Mesendoderm (in vitro differentiated cells): ENCODE data around the gene MARK3. TPM values are rescaled to one million over a fixed set of nuclear protein-coding genes. Genes with fewer than 3 reads are reported as not detected.

Experiments used
- DNase-seq: peaks from one replicate; pipeline ENCODE4 v3.0.0; 2013
- H2AK5ac ChIP-seq: 2 replicates; pipeline ENCODE4 v1.6.1; 2013; ENCODE audit warnings: low read length, inconsistent platforms
- H2BK120ac ChIP-seq: 2 replicates; pipeline ENCODE4 v1.6.1; 2013; ENCODE audit warnings: low read depth, mild to moderate bottlenecking, low read length, moderate library complexity, mixed read lengths
- H2BK15ac ChIP-seq: replicated peaks from 2 replicates; pipeline ENCODE4 v1.6.1; 2013; ENCODE audit warnings: low read depth, mild to moderate bottlenecking, moderate library complexity
- H2BK5ac ChIP-seq: 2 replicates; pipeline ENCODE4 v1.6.1; 2013; ENCODE audit warnings: low read length, inconsistent platforms
- H3K18ac ChIP-seq: 2 replicates; pipeline ENCODE4 v1.6.1; 2013; ENCODE audit warnings: mild to moderate bottlenecking, low read length, mixed read lengths
- H3K23ac ChIP-seq: one replicate; pipeline ENCODE4 v1.6.1; 2013; ENCODE audit warnings: low read length
- H3K27ac ChIP-seq: 2 replicates; pipeline ENCODE4 v1.5.1; 2013; ENCODE audit warnings: low read depth, mild to moderate bottlenecking, inconsistent platforms, low read length, moderate library complexity
- H3K27me3 ChIP-seq: 2 replicates; pipeline ENCODE4 v1.6.1; 2013; ENCODE audit warnings: low read length, control low read depth, mild to moderate bottlenecking, inconsistent platforms; ENCODE audit not compliant: insufficient read depth, poor library complexity
- H3K36me3 ChIP-seq: 2 replicates; pipeline ENCODE4 v1.6.1; 2013; ENCODE audit warnings: low read length, inconsistent platforms; ENCODE audit not compliant: control insufficient read depth, insufficient read depth
- H3K4ac ChIP-seq: one replicate; pipeline ENCODE4 v1.6.1; 2013; ENCODE audit warnings: low read depth, mild to moderate bottlenecking, low read length, moderate library complexity
- H3K4me1 ChIP-seq: 2 replicates; pipeline ENCODE4 v1.6.1; 2013; ENCODE audit warnings: low read depth, low read length, inconsistent platforms; ENCODE audit not compliant: control insufficient read depth
- H3K4me2 ChIP-seq: 2 replicates; pipeline ENCODE4 v1.6.1; 2013; ENCODE audit warnings: low read length
- H3K4me3 ChIP-seq: 2 replicates; pipeline ENCODE4 v1.5.1; 2013; ENCODE audit warnings: mild to moderate bottlenecking, low read length
- H3K56ac ChIP-seq: one replicate; pipeline ENCODE4 v1.6.1; 2013; ENCODE audit warnings: low read length
- H3K79me1 ChIP-seq: 2 replicates; pipeline ENCODE4 v1.6.1; 2013; ENCODE audit warnings: low read length, inconsistent platforms
- H3K79me2 ChIP-seq: 2 replicates; pipeline ENCODE4 v1.6.1; 2013; ENCODE audit warnings: mild to moderate bottlenecking, low read length; ENCODE audit not compliant: control insufficient read depth, insufficient read depth
- H3K9ac ChIP-seq: 2 replicates; pipeline ENCODE4 v1.6.1; 2013; ENCODE audit warnings: low read length, inconsistent platforms
- H4K5ac ChIP-seq: one replicate; pipeline ENCODE4 v1.6.1; 2013; ENCODE audit warnings: low read length
- H4K8ac ChIP-seq: one replicate; pipeline ENCODE4 v1.6.1; 2013; ENCODE audit warnings: low read depth, mild to moderate bottlenecking, control low read depth, low read length, moderate library complexity
- WGBS: extraction: QIAGEN DNeasy Blood & Tissue Kit; methylation state at CpG from one replicate; pipeline ENCODE4 v1.1.7; 2013; ENCODE audit warnings: low lambda C conversion rate, missing lambda C conversion rate; ENCODE audit not compliant: insufficient coverage; ENCODE audit errors: extremely low coverage; 5-methylcytosine and 5-hydroxymethylcytosine counted together
- polyA plus RNA-seq, 2 experiments: library from polyadenylated mRNA; stranded (reverse); fragments of 200-250 nt; gene quantifications; one replicate each; pipeline ENCODE4 v1.2.3, GENCODE V29; 2013

Gene MARK3
- 53.0 TPM for polyA plus RNA-seq (2013, experiment 1 of 2)
- polyA plus RNA-seq (2013, experiment 2 of 2) = 51.9 TPM

DNA sequence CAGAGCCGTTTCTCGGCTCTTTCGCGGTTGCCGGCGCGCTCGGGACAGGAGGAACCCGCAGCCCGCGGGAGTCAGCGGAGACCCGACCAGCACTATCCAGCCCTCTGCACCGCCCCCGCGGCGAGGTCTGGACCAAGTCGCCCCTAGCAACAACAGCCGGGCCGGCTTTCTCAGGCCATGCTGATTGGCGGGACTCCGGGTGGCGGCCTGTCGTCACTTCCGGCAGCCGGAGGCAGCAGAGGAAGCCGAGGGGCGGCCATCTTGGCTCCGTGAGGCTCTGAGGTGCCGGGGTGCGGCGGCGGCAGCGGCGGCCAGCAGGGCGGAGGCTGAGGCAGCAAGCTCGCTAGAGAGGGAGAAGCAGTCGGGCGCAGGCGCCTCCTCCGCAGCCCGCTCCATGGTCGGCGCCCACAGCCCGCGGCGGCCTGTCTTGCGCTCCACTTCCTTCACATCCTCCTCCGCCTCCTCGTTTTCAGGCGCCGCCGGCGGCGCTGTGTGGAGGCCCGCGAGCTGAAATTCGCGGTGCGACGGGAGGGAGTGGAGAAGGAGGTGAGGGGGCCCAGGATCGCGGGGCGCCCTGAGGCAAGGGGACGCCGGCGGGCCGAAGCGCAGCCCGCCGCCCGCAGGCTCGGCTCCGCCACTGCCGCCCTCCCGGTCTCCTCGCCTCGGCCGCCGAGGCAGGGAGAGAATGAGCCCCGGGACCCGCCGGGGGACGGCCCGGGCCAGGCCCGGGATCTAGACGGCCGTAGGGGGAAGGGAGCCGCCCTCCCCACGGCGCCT lies at the start of gene MARK3:
Gene MARK3 (plus strand): TSS at position 264 of the 777 bp plus-strand sequence. CDS start 615 bp downstream, outside the sequence.
- no peak within 1 kb of the TSS for H4K8ac ChIP-seq
- no peak within 1 kb of the TSS for H2BK15ac ChIP-seq
- no peak within 1 kb of the TSS for H2BK120ac ChIP-seq
- no peak within 1 kb of the TSS for H2AK5ac ChIP-seq
- no peak within 1 kb of the TSS for H4K5ac ChIP-seq
- H3K36me3 ChIP-seq = no peaks in the 10 kb centered on the region
- peaks cover 4% of the 10 kb centered on the region for H3K4me1 ChIP-seq
- peaks cover 3% of the 10 kb centered on the region for H3K79me1 ChIP-seq
- H3K23ac ChIP-seq = peak within 1 kb of the TSS; percentile 24
- H3K56ac ChIP-seq = peak within 1 kb of the TSS; percentile 100
- H3K79me2 ChIP-seq = peaks cover 39% of the 10 kb centered on the region
- H3K18ac ChIP-seq = peak within 1 kb of the TSS; percentile 94
- H3K27me3 ChIP-seq = no peaks in the 10 kb centered on the region
- H3K4me2 ChIP-seq = peak within 1 kb of the TSS; percentile 92
- peak within 1 kb of the TSS; percentile 59 for H2BK5ac ChIP-seq
- peak; percentile 98 for DNase-seq
- H3K4ac ChIP-seq = peak within 1 kb of the TSS; percentile 11
- peak within 1 kb of the TSS; percentile 82 for H3K9ac ChIP-seq
- H3K27ac ChIP-seq = peak within 1 kb of the TSS; percentile 93
- no CpG with 5 or more reads among the region's 91 CpGs for WGBS
- H3K4me3 ChIP-seq = peak within 1 kb of the TSS; percentile 94

DNA sequence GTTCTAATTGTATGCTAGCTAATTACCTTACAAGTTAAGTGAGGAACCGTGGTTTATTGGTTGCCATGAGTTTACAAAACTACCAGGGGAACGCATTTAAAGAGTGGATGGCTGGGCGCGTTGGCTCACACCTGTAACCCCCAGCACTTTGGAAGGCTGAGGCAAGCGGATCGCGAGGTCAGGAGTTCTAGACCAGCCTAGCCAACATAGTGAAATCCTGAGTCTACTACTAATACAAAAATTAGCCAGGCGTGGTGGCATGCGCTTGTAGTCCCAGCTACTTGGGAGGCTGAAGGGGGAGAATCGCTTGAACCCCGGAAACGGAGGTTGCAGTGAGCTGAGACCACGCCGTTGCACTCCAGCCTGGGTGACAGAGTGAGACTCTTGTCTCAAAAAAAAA lies 49.0 kb upstream of the MARK3 start:
- Histone ChIP-seq H3K36me3 (peaks cover 30% of the 10 kb centered on the region), H3K27me3 (no peaks in the 10 kb centered on the region), H4K5ac (no peak overlapping the region), H3K23ac (no peak overlapping the region), H3K27ac (no peak overlapping the region), H3K56ac (no peak overlapping the region), H2BK15ac (no peak overlapping the region), H3K4ac (no peak overlapping the region), H3K4me3 (no peak overlapping the region), H2BK5ac (no peak overlapping the region), H3K4me1 (peaks cover 3% of the 10 kb centered on the region), H3K79me2 (peaks cover 24% of the 10 kb centered on the region), H3K18ac (no peak overlapping the region), H3K79me1 (peaks cover 22% of the 10 kb centered on the region), H3K9ac (peak overlapping the region; percentile 99), H4K8ac (no peak overlapping the region), H2AK5ac (no peak overlapping the region), H3K4me2 (peak overlapping the region; percentile 68), H2BK120ac (no peak overlapping the region)
- WGBS = no CpG with 5 or more reads among the region's 14 CpGs
- DNase-seq = no peak

DNA sequence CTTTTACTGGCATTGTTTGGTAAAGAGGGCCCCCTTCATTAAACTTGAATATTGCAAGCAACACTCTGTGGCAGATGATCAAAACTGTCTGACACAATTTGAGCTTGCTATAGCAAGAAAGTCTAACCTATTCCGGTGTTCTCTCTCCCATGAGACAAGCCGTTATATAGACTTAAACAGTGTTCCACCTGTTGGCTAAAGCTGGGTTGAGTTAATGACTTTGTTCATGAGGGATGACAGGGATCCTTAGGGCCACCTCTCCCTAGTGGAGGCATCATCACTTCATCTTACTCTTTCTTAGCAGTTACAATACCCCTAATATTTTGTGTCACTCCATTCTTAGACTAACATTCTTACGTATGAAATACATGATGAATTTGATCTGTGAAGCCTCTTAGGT lies 47.4 kb upstream of the MARK3 start:
- H3K4me1 ChIP-seq = peaks cover 3% of the 10 kb centered on the region
- no peak overlapping the region for H4K5ac ChIP-seq
- H3K23ac ChIP-seq = no peak overlapping the region
- H3K56ac ChIP-seq = no peak overlapping the region
- no peak overlapping the region for H3K18ac ChIP-seq
- H3K27ac ChIP-seq = no peak overlapping the region
- no peak overlapping the region for H2BK120ac ChIP-seq
- no peak overlapping the region for H2BK5ac ChIP-seq
- no peak overlapping the region for H2AK5ac ChIP-seq
- H3K4ac ChIP-seq = no peak overlapping the region
- H3K79me2 ChIP-seq = peaks cover 24% of the 10 kb centered on the region
- no peak for DNase-seq
- no peak overlapping the region for H3K9ac ChIP-seq
- peaks cover 22% of the 10 kb centered on the region for H3K79me1 ChIP-seq
- H3K4me3 ChIP-seq = no peak overlapping the region
- H3K27me3 ChIP-seq = no peaks in the 10 kb centered on the region
- H3K36me3 ChIP-seq = peaks cover 36% of the 10 kb centered on the region
- no CpG with 5 or more reads among the region's 3 CpGs for WGBS
- no peak overlapping the region for H2BK15ac ChIP-seq
- H4K8ac ChIP-seq = no peak overlapping the region
- no peak overlapping the region for H3K4me2 ChIP-seq

DNA sequence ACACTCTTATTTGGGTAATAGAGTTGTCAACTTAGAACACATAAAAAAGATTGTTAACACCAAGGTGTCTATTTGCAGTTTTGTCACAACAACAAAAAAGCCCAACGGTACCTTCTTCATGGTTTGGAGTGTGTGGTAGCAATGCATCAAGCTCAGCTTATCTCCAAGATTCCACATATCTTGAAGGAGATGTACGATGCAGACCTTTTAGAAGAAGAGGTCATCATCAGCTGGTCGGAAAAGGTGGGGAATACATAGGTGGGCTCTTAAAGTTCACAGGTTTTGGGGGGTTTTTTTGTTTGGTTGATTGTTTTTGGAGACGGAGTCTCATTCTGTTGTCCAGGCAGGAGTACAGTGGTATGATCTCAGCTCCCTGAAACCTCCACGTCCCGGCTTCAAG lies 45.7 kb upstream of the MARK3 start:
- Histone ChIP-seq H3K27me3 (no peaks in the 10 kb centered on the region), H3K56ac (no peak overlapping the region), H3K36me3 (peaks cover 41% of the 10 kb centered on the region), H3K79me2 (peaks cover 20% of the 10 kb centered on the region), H3K79me1 (peaks cover 22% of the 10 kb centered on the region), H3K27ac (no peak overlapping the region), H3K4ac (no peak overlapping the region), H3K23ac (no peak overlapping the region), H2BK15ac (no peak overlapping the region), H2BK120ac (no peak overlapping the region), H2AK5ac (no peak overlapping the region), H3K4me1 (peaks cover 3% of the 10 kb centered on the region), H3K4me3 (no peak overlapping the region), H4K8ac (no peak overlapping the region), H3K4me2 (no peak overlapping the region), H3K9ac (no peak overlapping the region), H2BK5ac (no peak overlapping the region), H3K18ac (no peak overlapping the region), H4K5ac (no peak overlapping the region)
- no CpG with 5 or more reads among the region's 6 CpGs for WGBS
- no peak for DNase-seq

DNA sequence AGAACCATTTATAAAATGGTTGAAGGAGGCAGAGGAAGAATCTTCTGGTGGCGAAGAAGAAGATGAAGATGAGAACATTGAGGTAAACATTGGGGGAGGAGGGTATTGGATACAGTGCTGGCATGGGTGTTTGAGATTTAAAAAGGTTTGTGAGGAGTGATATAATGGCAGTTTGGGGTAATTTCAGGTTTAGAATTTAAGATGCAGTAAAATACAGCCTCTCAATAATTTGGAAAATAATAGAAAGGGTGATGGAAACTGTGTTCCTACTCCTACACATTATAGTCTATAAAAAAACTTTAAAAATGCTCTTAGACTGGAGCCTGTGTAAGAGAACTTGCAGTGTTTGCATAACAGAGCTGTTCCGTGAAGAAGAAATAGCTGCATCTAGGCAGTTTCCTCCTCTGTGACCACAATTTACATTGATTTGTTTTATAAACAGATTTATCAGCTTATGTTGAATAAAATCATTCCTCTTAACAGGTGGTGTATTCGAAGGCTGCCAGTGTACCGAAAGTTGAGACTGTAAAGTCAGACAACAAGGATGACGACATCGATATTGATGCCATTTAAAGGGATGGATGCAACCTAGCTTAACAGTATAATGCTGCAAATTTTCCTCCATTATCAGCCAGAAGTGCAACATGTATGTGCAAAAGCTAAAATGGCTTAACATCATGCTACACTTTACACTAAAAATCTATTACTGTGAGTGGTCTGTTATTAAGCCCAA lies 44.6 kb upstream of the MARK3 start:
- Histone ChIP-seq H3K18ac (no peak overlapping the region), H3K4ac (no peak overlapping the region), H3K36me3 (peaks cover 41% of the 10 kb centered on the region), H3K23ac (no peak overlapping the region), H3K4me3 (no peak overlapping the region), H2BK15ac (no peak overlapping the region), H3K79me2 (peaks cover 10% of the 10 kb centered on the region), H3K79me1 (peaks cover 20% of the 10 kb centered on the region), H4K5ac (no peak overlapping the region), H2BK120ac (no peak overlapping the region), H3K27ac (no peak overlapping the region), H2AK5ac (no peak overlapping the region), H3K56ac (no peak overlapping the region), H4K8ac (no peak overlapping the region), H3K27me3 (no peaks in the 10 kb centered on the region), H3K4me2 (no peak overlapping the region), H3K4me1 (peaks cover 3% of the 10 kb centered on the region), H2BK5ac (no peak overlapping the region), H3K9ac (no peak overlapping the region)
- no peak for DNase-seq
- no CpG with 5 or more reads among the region's 6 CpGs for WGBS
